Measurements from ENCODE around the gene SLC34A1. TPM values are rescaled to one million over a fixed set of nuclear protein-coding genes. Genes with fewer than 3 reads are reported as not detected.

The SLC34A1 gene
- total and polyA plus RNA-seq, 2 of the 13 experiments (the other 11 are each of a cell fraction or from before 2014, with no cell fraction given): 0.03 to 0.20 TPM

- no peak for TF ChIP-seq NR2F2 (IDR thresholded peaks at IDR 0.05; ENCODE audit: borderline replicate concordance, low read depth)
- TF ChIP-seq ZNF3 (CRISPR knock-in tag; IDR thresholded peaks at IDR 0.05): no peak
- no peak for TF ChIP-seq ZFP82 (CRISPR knock-in tag; IDR thresholded peaks at IDR 0.05; ENCODE audit: borderline replicate concordance)
- TF ChIP-seq IRF1 (CRISPR knock-in tag; IDR thresholded peaks at IDR 0.05; ENCODE audit: low read depth): no peak
- TF ChIP-seq ARID5B (CRISPR knock-in tag; IDR thresholded peaks at IDR 0.05): no peak
- TF ChIP-seq ZNF564 (CRISPR knock-in tag; IDR thresholded peaks at IDR 0.05): no peak
- TF ChIP-seq ZNF232 (CRISPR knock-in tag; IDR thresholded peaks at IDR 0.05; ENCODE audit: borderline replicate concordance): no peak
- TF ChIP-seq ZNF101 (CRISPR knock-in tag; IDR thresholded peaks at IDR 0.05; ENCODE audit: borderline replicate concordance, low read depth): no peak
- no peak for TF ChIP-seq ZBTB49 (CRISPR knock-in tag; IDR thresholded peaks at IDR 0.05; ENCODE audit: borderline replicate concordance)
- TF ChIP-seq EED (CRISPR knock-in tag; IDR thresholded peaks at IDR 0.05): no peak
- peak; percentile 37; the same call in 1 of the 2 replicates for TF ChIP-seq FOXA3 (CRISPR knock-in tag; IDR thresholded peaks at IDR 0.05)
- TF ChIP-seq PHB2 (IDR thresholded peaks at IDR 0.05; ENCODE audit: partially characterized antibody): no peak
- no peak for TF ChIP-seq ZNF34 (CRISPR knock-in tag; IDR thresholded peaks at IDR 0.05; ENCODE audit: borderline replicate concordance)
- no peak for TF ChIP-seq EP300 (IDR thresholded peaks at IDR 0.05; ENCODE audit: low read depth in 2 of 2, low read length in 2 of 2)
- TF ChIP-seq EP300 (CRISPR knock-in tag; IDR thresholded peaks at IDR 0.05; ENCODE audit: borderline replicate concordance): 0 out of 2 replicates have a peak, but pooled peaks have one; percentile 6
- TF ChIP-seq CHCHD3 (CRISPR knock-in tag; IDR thresholded peaks at IDR 0.05): no peak
- TF ChIP-seq ZNF670 (CRISPR knock-in tag; IDR thresholded peaks at IDR 0.05; ENCODE audit: borderline replicate concordance): no peak
- no peak for TF ChIP-seq FOXP4 (CRISPR knock-in tag; IDR thresholded peaks at IDR 0.05)
- TF ChIP-seq ZNF761 (CRISPR knock-in tag; conservative IDR thresholded peaks at IDR 0.05): no peak
Measured at GRCh38 chr5:177390363-177391300, 6.4 kb downstream of the SLC34A1 start (continued).
